Vagina (tissue), 2 donors: ENCODE measurements around the gene FRMD4A.

Experiments
- POLR2A ChIP-seq, 2 donors: fragments of 450-650 bp; IDR thresholded peaks; one replicate each; pipeline ENCODE4 v1.6.1; 2017; ENCODE audit warnings: antibody characterized with exemption in 2 of 2, mild to moderate bottlenecking in 2 of 2, moderate library complexity in 2 of 2
- TF ChIP-seq, protein P1 (sequence below), 3 experiments: fragments of 450-650 bp in 2 of 3; fragments of 200-600 bp in 1 of 3; sonication (generic) in 1 of 3; IDR thresholded peaks; one replicate each; pipeline ENCODE4 v1.5.1; 2017 to 2019; ENCODE audit warnings: antibody characterized with exemption in 3 of 3, mild to moderate bottlenecking in 2 of 3, moderate library complexity in 2 of 3

- TF ChIP-seq POLR2A (IDR thresholded peaks at IDR 0.05) = no peak
- TF ChIP-seq, protein P1, sequence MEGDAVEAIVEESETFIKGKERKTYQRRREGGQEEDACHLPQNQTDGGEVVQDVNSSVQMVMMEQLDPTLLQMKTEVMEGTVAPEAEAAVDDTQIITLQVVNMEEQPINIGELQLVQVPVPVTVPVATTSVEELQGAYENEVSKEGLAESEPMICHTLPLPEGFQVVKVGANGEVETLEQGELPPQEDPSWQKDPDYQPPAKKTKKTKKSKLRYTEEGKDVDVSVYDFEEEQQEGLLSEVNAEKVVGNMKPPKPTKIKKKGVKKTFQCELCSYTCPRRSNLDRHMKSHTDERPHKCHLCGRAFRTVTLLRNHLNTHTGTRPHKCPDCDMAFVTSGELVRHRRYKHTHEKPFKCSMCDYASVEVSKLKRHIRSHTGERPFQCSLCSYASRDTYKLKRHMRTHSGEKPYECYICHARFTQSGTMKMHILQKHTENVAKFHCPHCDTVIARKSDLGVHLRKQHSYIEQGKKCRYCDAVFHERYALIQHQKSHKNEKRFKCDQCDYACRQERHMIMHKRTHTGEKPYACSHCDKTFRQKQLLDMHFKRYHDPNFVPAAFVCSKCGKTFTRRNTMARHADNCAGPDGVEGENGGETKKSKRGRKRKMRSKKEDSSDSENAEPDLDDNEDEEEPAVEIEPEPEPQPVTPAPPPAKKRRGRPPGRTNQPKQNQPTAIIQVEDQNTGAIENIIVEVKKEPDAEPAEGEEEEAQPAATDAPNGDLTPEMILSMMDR (IDR thresholded peaks at IDR 0.05) = no peak
Measured at GRCh38 chr10:13791483-13791882, 539.2 kb downstream of the FRMD4A start.
